Upper lobe of right lung (tissue), 1 donor: ENCODE results near the gene DUSP19. TPM values are rescaled to one million over a fixed set of nuclear protein-coding genes. Genes with fewer than 3 reads are reported as not detected.

ENCODE experiments used
- ATAC-seq: fragments of 200-7000 bp; cut with Tn5 transposase; one replicate; pipeline ENCODE4 v1.9.1; 2020; ENCODE audit warnings: mild to moderate bottlenecking, moderate library complexity
- DNase-seq: peaks from one replicate; pipeline ENCODE4 v3.0.0-alpha.2; 2020
- H3K27ac ChIP-seq: fragments of 200-600 bp; one replicate; pipeline ENCODE4 v1.8.0; 2022
- H3K27me3 ChIP-seq: fragments of 200-600 bp; one replicate; pipeline ENCODE4 v1.8.0; 2022; ENCODE audit warnings: mild to moderate bottlenecking
- H3K36me3 ChIP-seq: fragments of 200-600 bp; one replicate; pipeline ENCODE4 v1.8.0; 2022
- H3K4me1 ChIP-seq: fragments of 200-600 bp; one replicate; pipeline ENCODE4 v1.8.0; 2022
- H3K4me3 ChIP-seq: fragments of 200-600 bp; one replicate; pipeline ENCODE4 v1.8.0; 2022; ENCODE audit warnings: mild to moderate bottlenecking
- H3K9me3 ChIP-seq: fragments of 200-600 bp; one replicate; pipeline ENCODE4 v1.8.0; 2022
- CTCF ChIP-seq: fragments of 200-600 bp; IDR thresholded peaks from one replicate; pipeline ENCODE4 v1.8.0; 2022; ENCODE audit warnings: antibody characterized with exemption
- intact Hi-C: fragments of 100-400 bp; cut with DNase I; formaldehyde crosslinking; loops from one replicate; pipeline ENCODE4 v1.11.0; 2022
- long read RNA-seq: library from polyadenylated mRNA; unstranded; transcript quantifications from one replicate; pipeline ENCODE4 v2.0.0, GENCODE V29; 2021
- total RNA-seq: library from RNA; stranded (reverse); fragmentation: NEBNext Ultra II Directional; extraction: Animal tissue kit (Norgen Biotek cat#: 25700); gene quantifications from one replicate; pipeline ENCODE4 v1.2.1, GENCODE V29; 2021
- donor health status: DM: no; HTN: yes; CAD: no; lungs with severe emphysema.

DUSP19 gene
- total RNA-seq, result 3.0 TPM
- long read RNA-seq, full-length matches to known transcripts, result 2 of 2 reads
- long read RNA-seq, partial matches to known transcripts, result 0 of 2 reads
- long read RNA-seq, other reads (novel, unspliced or antisense), result 0 of 2 reads

- Histone ChIP-seq H3K27me3 (no peaks in the 10 kb centered on the region), H3K36me3 (no peaks in the 10 kb centered on the region), H3K9me3 (no peaks in the 10 kb centered on the region), H3K27ac (peak within 1 kb of the TSS; percentile 78), H3K4me3 (peak within 1 kb of the TSS; percentile 76), H3K4me1 (peaks cover 5% of the 10 kb centered on the region)
- no peak for TF ChIP-seq CTCF
- peak; percentile 81 for DNase-seq
- ATAC-seq, result peak; percentile 97
- intact Hi-C loops, result no loop called here
Measured at GRCh38 chr2:183078464-183079138, at the start of gene DUSP19. DUSP19 (plus strand) TSS chr2:183078747; CDS start chr2:183078934, 187 bp downstream.

GRCh38 chr2:183029219-183029618 is 49.3 kb upstream of the DUSP19 start:
- ATAC-seq (no peak), DNase-seq (no peak)
- H3K36me3 ChIP-seq, result no peaks in the 10 kb centered on the region
- H3K27ac ChIP-seq, result no peak overlapping the region
- intact Hi-C loops, result no loop called here
- H3K4me3 ChIP-seq, result no peak overlapping the region
- peaks cover 16% of the 10 kb centered on the region for H3K4me1 ChIP-seq
- TF ChIP-seq CTCF, result no peak
- H3K9me3 ChIP-seq, result no peaks in the 10 kb centered on the region
- H3K27me3 ChIP-seq, result no peaks in the 10 kb centered on the region

GRCh38 chr2:183031911-183032794 is 46.4 kb upstream of the DUSP19 start:
- TF ChIP-seq CTCF, result no peak

GRCh38 chr2:183033951-183034350 is 44.6 kb upstream of the DUSP19 start:
- Histone ChIP-seq H3K27ac (no peak overlapping the region), H3K9me3 (no peaks in the 10 kb centered on the region), H3K4me1 (peaks cover 32% of the 10 kb centered on the region), H3K4me3 (no peak overlapping the region), H3K27me3 (peaks cover 3% of the 10 kb centered on the region), H3K36me3 (no peaks in the 10 kb centered on the region)
- DNase-seq (no peak), ATAC-seq (no peak)
- intact Hi-C loops, result no loop called here
- no peak for TF ChIP-seq CTCF

More at GRCh38 chr2:183031911-183032794, 46.4 kb upstream of the DUSP19 start:
- Histone ChIP-seq H3K27ac (no peak overlapping the region), H3K4me3 (no peak overlapping the region), H3K27me3 (no peaks in the 10 kb centered on the region), H3K36me3 (no peaks in the 10 kb centered on the region), H3K9me3 (no peaks in the 10 kb centered on the region), H3K4me1 (peaks cover 29% of the 10 kb centered on the region)
- no peak for DNase-seq
- intact Hi-C loops, result no loop called here
- no peak for ATAC-seq

GRCh38 chr2:183034806-183035205 is 43.7 kb upstream of the DUSP19 start:
- Histone ChIP-seq H3K27me3 (peaks cover 4% of the 10 kb centered on the region), H3K9me3 (no peaks in the 10 kb centered on the region), H3K27ac (no peak overlapping the region), H3K4me3 (no peak overlapping the region), H3K36me3 (no peaks in the 10 kb centered on the region), H3K4me1 (peaks cover 36% of the 10 kb centered on the region)
- no peak for ATAC-seq
- no peak for DNase-seq
- intact Hi-C loops, result no loop called here
- no peak for TF ChIP-seq CTCF
